IMR-90 (cell line): ENCODE results near the gene ADCY2. TPM values are rescaled to one million over a fixed set of nuclear protein-coding genes. Genes with fewer than 3 reads are reported as not detected.

Source experiments
- ATAC-seq: fragments of 200-7000 bp; cut with Tn5 transposase; 2 replicates; pipeline ENCODE4 v1.9.1; 2020; ENCODE audit warnings: low read depth, mild to moderate bottlenecking, moderate library complexity
- Bru-seq: library from RNA; stranded (reverse); fragments of 400-500 nt; gene quantifications from one replicate; lab custom pipeline; 2021; lab: Mats Ljungman, UMichigan
- BruChase-seq, 2 experiments: library from RNA; stranded (reverse); fragments of 400-500 nt; gene quantifications; one replicate each; lab custom pipeline; 2021; lab: Mats Ljungman, UMichigan
- BruUV-seq: library from RNA; stranded (reverse); fragments of 400-500 nt; replicated peaks from 2 replicates; lab custom pipeline; 2021; lab: Mats Ljungman, UMichigan
- CTCF ChIA-PET: fragments of 300-600 bp; formaldehyde crosslinking; extraction: SDS; loops from one replicate; lab custom pipeline; 2021; ENCODE audit warnings: antibody characterized with exemption; lab: Yijun Ruan, JAX
- POLR2A ChIA-PET: fragments of 300-600 bp; sonication (Branson Sonifier 250); formaldehyde crosslinking; loops from one replicate; lab custom pipeline; 2022; ENCODE audit warnings: antibody characterized with exemption; ENCODE audit not compliant: unreplicated experiment; lab: Charles Lee
- DNase-seq: peaks from one replicate; pipeline ENCODE4 v3.0.0; 2013
- H2AFZ ChIP-seq: replicated peaks from 2 replicates; pipeline ENCODE3; 2013; ENCODE audit warnings: low read length, mild to moderate bottlenecking; ENCODE audit not compliant: poor library complexity
- H2AK5ac ChIP-seq: 2 replicates; pipeline ENCODE4 v1.6.1; 2013; ENCODE audit warnings: low read depth, low read length, inconsistent platforms
- H2AK9ac ChIP-seq: replicated peaks from 2 replicates; pipeline ENCODE3; 2013; ENCODE audit warnings: mild to moderate bottlenecking, low read depth, low read length, moderate library complexity; ENCODE audit not compliant: poor library complexity
- H2BK120ac ChIP-seq: 2 replicates; pipeline ENCODE4 v1.6.1; 2013; ENCODE audit warnings: low read depth, low read length, inconsistent platforms
- H2BK15ac ChIP-seq: 3 replicates; pipeline ENCODE4 v1.6.1; 2013; ENCODE audit warnings: low read depth, low read length, inconsistent platforms
- H2BK20ac ChIP-seq: 2 replicates; pipeline ENCODE4 v1.6.1; 2013; ENCODE audit warnings: low read depth, mild to moderate bottlenecking, inconsistent platforms, low read length, moderate library complexity
- H2BK5ac ChIP-seq: 2 replicates; pipeline ENCODE4 v1.6.1; 2013; ENCODE audit warnings: mild to moderate bottlenecking, low read depth, low read length, inconsistent platforms; ENCODE audit not compliant: poor library complexity, severe bottlenecking
- H3K14ac ChIP-seq: replicated peaks from 2 replicates; pipeline ENCODE4 v1.6.1; 2013; ENCODE audit warnings: low read depth, low read length, inconsistent platforms
- H3K18ac ChIP-seq: 2 replicates; pipeline ENCODE4 v1.6.1; 2013; ENCODE audit warnings: low read depth, low read length, control low read depth
- H3K23ac ChIP-seq: 2 replicates; pipeline ENCODE4 v1.6.1; 2013; ENCODE audit warnings: low read depth, low read length, inconsistent platforms
- H3K27ac ChIP-seq: 2 replicates; pipeline ENCODE4 v1.5.1; 2013; ENCODE audit warnings: mild to moderate bottlenecking, control low read depth, low read length; ENCODE audit not compliant: insufficient read depth
- H3K27me3 ChIP-seq: 2 replicates; pipeline ENCODE4 v1.6.1; 2013; ENCODE audit warnings: low read length; ENCODE audit not compliant: control insufficient read depth, insufficient read depth
- H3K36me3 ChIP-seq: 2 replicates; pipeline ENCODE4 v1.6.1; 2013; ENCODE audit warnings: low read length, mixed read lengths; ENCODE audit not compliant: control insufficient read depth, insufficient read depth
- H3K4ac ChIP-seq: 2 replicates; pipeline ENCODE4 v1.6.1; 2013; ENCODE audit warnings: low read depth, low read length, inconsistent platforms
- H3K4me1 ChIP-seq: 2 replicates; pipeline ENCODE4 v1.6.1; 2013; ENCODE audit warnings: low read length, mixed read lengths; ENCODE audit not compliant: control insufficient read depth, insufficient read depth
- H3K4me2 ChIP-seq: 2 replicates; pipeline ENCODE4 v1.6.1; 2013; ENCODE audit warnings: low read depth, mild to moderate bottlenecking, control low read depth, low read length, moderate library complexity
- H3K4me3 ChIP-seq: 2 replicates; pipeline ENCODE4 v1.5.1; 2013; ENCODE audit warnings: low read depth, mild to moderate bottlenecking, control low read depth, low read length, moderate library complexity; ENCODE audit not compliant: insufficient read depth
- H3K56ac ChIP-seq: 2 replicates; pipeline ENCODE4 v1.6.1; 2013; ENCODE audit warnings: low read length, inconsistent platforms; ENCODE audit not compliant: insufficient read depth; ENCODE audit errors: extremely low read depth
- H3K79me1 ChIP-seq, 2 experiments: 2 replicates each; pipeline ENCODE4 v1.6.1; 2013; ENCODE audit warnings: low read length in 2 of 2, inconsistent platforms in 1 of 2, low read depth in 1 of 2
- H3K9ac ChIP-seq: 2 replicates; pipeline ENCODE4 v1.6.1; 2013; ENCODE audit warnings: low read depth, low read length, control low read depth
- H3K9me1 ChIP-seq: 2 replicates; pipeline ENCODE4 v1.6.1; 2013; ENCODE audit warnings: low read length, inconsistent platforms; ENCODE audit not compliant: insufficient read depth
- H3K9me3 ChIP-seq: 2 replicates; pipeline ENCODE4 v1.6.1; 2013; ENCODE audit warnings: low read length; ENCODE audit not compliant: control insufficient read depth, insufficient read depth
- H4K20me1 ChIP-seq: 2 replicates; pipeline ENCODE4 v1.6.1; 2013; ENCODE audit warnings: low read length, inconsistent platforms; ENCODE audit not compliant: insufficient read depth
- H4K5ac ChIP-seq: 2 replicates; pipeline ENCODE4 v1.6.1; 2013; ENCODE audit warnings: mild to moderate bottlenecking, low read depth, low read length, control low read depth
- H4K8ac ChIP-seq, 2 experiments: 2 replicates each; pipeline ENCODE4 v1.6.1; 2013; ENCODE audit warnings: low read depth in 2 of 2, low read length in 2 of 2, control low read depth in 1 of 2, inconsistent platforms in 1 of 2
- H4K91ac ChIP-seq: 2 replicates; pipeline ENCODE4 v1.6.1; 2013; ENCODE audit warnings: low read depth, low read length, inconsistent platforms; ENCODE audit not compliant: insufficient read depth
- CHD1 ChIP-seq: IDR thresholded peaks from 2 replicates; pipeline ENCODE4 v1.6.1; 2012; ENCODE audit warnings: low read depth, low read length, improper control_type of control experiment
- CTCF ChIP-seq: conservative IDR thresholded peaks from 2 replicates; pipeline ENCODE4 v1.5.1; 2012; ENCODE audit warnings: mild to moderate bottlenecking, low read depth, low read length, improper control_type of control experiment
- WGBS, 2 experiments: methylation state at CpG; one replicate each; pipeline versions ENCODE4 v1.1.5 to v1.1.7; 2013; ENCODE audit warnings: missing lambda C conversion rate in 2 of 2; ENCODE audit not compliant: insufficient read length in 1 of 2; ENCODE audit errors: extremely low coverage in 2 of 2; 5-methylcytosine and 5-hydroxymethylcytosine counted together
- dilution Hi-C: fragments of 300-500 bp; cut with HindIII; formaldehyde crosslinking; loops from one replicate; pipeline ENCODE4 v1.14.3; 2018; ENCODE audit warnings: low sequenced_read_pairs; ENCODE audit not compliant: unreplicated experiment
- in situ Hi-C: fragments of 300-500 bp; cut with MboI; formaldehyde crosslinking; loops from 3 replicates; pipeline ENCODE4 v1.14.3; 2019; ENCODE audit warnings: low sequenced_read_pairs, inconsistent platforms, mixed read lengths
- intact Hi-C: fragments of 100-400 bp; cut with micrococcal nuclease; formaldehyde crosslinking; loops from 2 replicates; pipeline ENCODE4 v1.10.0; 2022
- long read RNA-seq: library from polyadenylated mRNA; unstranded; transcript quantifications from one replicate; pipeline ENCODE4 v2.0.0, GENCODE V29; 2021; ENCODE audit not compliant: unreplicated experiment
- polyA plus RNA-seq, 3 experiments: library from polyadenylated mRNA; depleted of rRNA; stranded (reverse); fragments of >200 nt; gene quantifications; 2 replicates each; pipeline ENCODE4 v1.2.3, GENCODE V29; 2012; ENCODE audit warnings: low replicate concordance in 1 of 3
- total RNA-seq: library from RNA; depleted of rRNA; stranded (reverse); fragments of >200 nt; gene quantifications from 2 replicates; pipeline ENCODE4 v1.2.3, GENCODE V29; 2012; rRNA removed

The ADCY2 gene
- total RNA-seq = not detected in 2 replicates
- polyA plus RNA-seq (2012; rRNA removed) = not detected in 2 replicates
- not detected in 2 replicates for polyA plus RNA-seq (2012; cell fraction: cytosol; rRNA removed)
- polyA plus RNA-seq (2012; cell fraction: nucleus; rRNA removed; ENCODE audit: low replicate concordance) = not detected in 2 replicates
- percentile 1 among the genes with signal in this experiment for Bru-seq, nascent RNA
- BruChase-seq, experiment 1, labeled RNA remaining after a 6-hour chase = percentile 1 among the genes with signal in this experiment
- percentile 1 among the genes with signal in this experiment for BruChase-seq, experiment 2, labeled RNA remaining after a 2-hour chase
- long read RNA-seq = 0 reads

GRCh38 chr5:7395947-7396712 lies at the start of gene ADCY2:
Gene ADCY2 (plus strand): TSS chr5:7396138. CDS start chr5:7396297, 159 bp downstream.
- Histone ChIP-seq H3K14ac (no peak within 1 kb of the TSS), H2BK120ac (no peak within 1 kb of the TSS), H3K18ac (no peak within 1 kb of the TSS), H2AK9ac (no peak within 1 kb of the TSS), H3K27ac (no peak within 1 kb of the TSS), H2AK5ac (no peak within 1 kb of the TSS), H3K36me3 (no peaks in the 10 kb centered on the region), H2BK5ac (no peak within 1 kb of the TSS), H4K5ac (no peak within 1 kb of the TSS), H3K9me1 (no peaks in the 10 kb centered on the region), H3K9ac (no peak within 1 kb of the TSS), H3K4me1 (no peaks in the 10 kb centered on the region), H2AFZ (peak within 1 kb of the TSS; percentile 70), H2BK20ac (no peak within 1 kb of the TSS), H3K9me3 (peaks cover 9% of the 10 kb centered on the region; the same call in 1 of the 2 replicates), H3K4me2 (no peak within 1 kb of the TSS), H4K8ac (no peak within 1 kb of the TSS), H3K4ac (no peak within 1 kb of the TSS), H3K23ac (no peak within 1 kb of the TSS), H3K4me3 (no peak within 1 kb of the TSS), H4K91ac (no peak within 1 kb of the TSS), H2BK15ac (no peak within 1 kb of the TSS), H3K79me1 (no peaks in the 10 kb centered on the region), H4K20me1 (no peaks in the 10 kb centered on the region), H3K27me3 (no peaks in the 10 kb centered on the region; the same call in 1 of the 2 replicates), H3K56ac (no peak within 1 kb of the TSS)
- intact Hi-C loops (no loop called here), dilution Hi-C loops (no loop called here), in situ Hi-C loops (no loop called here)
- BruUV-seq = no TSS peak
- ATAC-seq (no peak), DNase-seq (no peak)
- ChIA-PET CTCF (no interaction called here), POLR2A (no interaction called here)
- WGBS, 2 experiments = 3% methylated on average over 65 of the region's 121 CpGs; no CpG with 5 or more reads in 1 of the 2 experiments
- TF ChIP-seq CHD1 (no peak), CTCF (no peak)
